Kidney capillary endothelial cell (primary cell): ENCODE results near the gene ZNF385A.

Source experiments
- DNase-seq: peaks from one replicate; pipeline ENCODE4 v3.0.0-alpha.2; 2018; ENCODE audit warnings: low spot score

Gene ZNF385A

DNA sequence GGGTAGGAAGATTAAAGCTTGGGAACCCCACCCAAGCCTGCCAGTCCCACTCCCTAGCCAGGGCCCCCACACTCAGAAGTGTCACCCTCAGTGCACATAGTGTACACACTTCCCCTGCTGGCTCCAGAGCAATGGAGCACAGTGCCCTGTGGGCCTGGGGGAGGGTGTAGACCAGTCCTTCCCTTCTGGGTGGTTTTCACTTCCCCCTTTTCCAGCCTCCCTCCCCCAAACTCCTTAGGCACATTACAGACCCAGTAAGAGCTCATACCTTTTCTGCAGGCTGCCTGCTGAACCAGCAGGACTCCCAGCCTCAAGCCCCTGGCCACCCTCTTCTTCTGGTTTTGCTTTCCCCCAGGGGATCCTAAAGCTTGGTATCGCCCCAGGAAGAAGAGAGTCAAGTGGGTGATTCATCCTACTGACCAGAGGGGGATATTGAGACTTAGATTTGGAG, at the start of gene ZNF385A:
ZNF385A (minus strand) TSS at position 143 of the 451 bp plus-strand sequence. CDS start 219 bp downstream, outside the sequence.
- no peak for DNase-seq

DNA sequence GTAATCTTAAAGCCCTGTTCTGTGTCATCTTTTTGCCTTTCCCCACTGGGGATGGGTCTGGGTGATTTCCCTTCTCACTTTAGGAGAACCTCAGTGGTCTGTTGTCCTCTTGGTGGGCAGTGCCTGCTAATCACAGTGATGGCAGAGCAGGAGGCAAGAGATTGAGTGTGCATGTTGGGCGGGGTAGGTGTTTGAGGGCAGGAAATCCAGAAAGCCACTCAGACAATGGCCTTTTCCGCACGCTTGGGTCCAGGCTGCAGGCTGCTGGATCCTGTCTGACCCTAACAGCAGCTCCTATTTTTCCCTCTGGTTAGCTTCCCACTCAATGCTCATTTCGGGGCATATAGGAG, 48.3 kb upstream of the ZNF385A start:
- DNase-seq = peak; percentile 85

- DNase-seq = peak; percentile 99
These were observed 47.6 kb upstream of the ZNF385A start for GRCh38 chr12:54431911-54432814.

GRCh38 chr12:54430471-54431069, 46.0 kb upstream of the ZNF385A start:
- DNase-seq = no peak

GRCh38 chr12:54429014-54429471, 44.5 kb upstream of the ZNF385A start:
- no peak for DNase-seq

DNA sequence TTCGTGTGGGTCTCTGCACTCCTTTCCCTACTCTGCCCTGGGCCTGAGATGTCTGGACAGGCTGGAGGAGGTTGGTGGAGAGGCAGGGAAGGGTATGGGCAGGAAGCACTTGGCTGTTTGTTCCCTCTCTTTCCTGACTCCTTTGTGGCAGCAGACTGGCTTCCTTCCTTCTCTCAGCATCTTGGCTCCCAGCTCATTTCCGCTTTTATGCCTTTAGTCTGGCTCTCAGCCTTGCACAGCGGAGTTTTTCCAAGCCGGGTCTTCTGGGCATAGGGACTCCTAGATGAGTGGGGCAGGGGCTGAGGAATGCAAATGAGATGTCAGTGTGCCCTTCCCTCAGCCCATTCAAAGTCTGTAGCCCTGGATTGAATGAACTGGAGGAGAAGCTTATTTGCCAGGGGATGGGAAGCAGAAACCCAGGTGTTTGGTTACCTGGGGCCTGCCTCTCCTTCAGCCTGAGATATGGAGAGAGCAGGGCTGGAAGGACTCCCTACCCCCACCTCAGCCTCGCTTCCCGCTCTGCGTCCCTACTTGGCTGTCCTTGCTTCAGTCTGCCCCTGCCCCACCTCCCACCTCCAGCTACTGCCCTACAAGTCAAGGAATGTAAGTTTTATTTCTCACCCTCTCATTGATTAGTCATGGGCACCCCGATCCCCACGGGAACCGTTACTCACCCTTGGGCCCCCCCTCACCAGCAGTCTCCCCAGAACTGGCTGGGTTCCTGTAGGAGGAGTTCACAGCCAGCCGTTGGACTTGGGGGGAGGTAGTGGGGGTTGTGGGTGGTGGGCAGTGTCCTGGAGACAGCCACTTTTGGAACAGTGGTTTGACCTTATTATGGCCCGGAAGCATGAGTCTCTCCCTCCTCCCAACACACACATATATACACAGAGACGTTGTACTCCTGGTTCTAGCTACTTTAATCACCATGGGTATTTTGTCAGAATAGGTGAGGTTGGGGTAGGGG, 43.8 kb upstream of the ZNF385A start:
- peak; percentile 94 for DNase-seq

GRCh38 chr12:54427106-54427505, 42.6 kb upstream of the ZNF385A start:
- no peak for DNase-seq

DNA sequence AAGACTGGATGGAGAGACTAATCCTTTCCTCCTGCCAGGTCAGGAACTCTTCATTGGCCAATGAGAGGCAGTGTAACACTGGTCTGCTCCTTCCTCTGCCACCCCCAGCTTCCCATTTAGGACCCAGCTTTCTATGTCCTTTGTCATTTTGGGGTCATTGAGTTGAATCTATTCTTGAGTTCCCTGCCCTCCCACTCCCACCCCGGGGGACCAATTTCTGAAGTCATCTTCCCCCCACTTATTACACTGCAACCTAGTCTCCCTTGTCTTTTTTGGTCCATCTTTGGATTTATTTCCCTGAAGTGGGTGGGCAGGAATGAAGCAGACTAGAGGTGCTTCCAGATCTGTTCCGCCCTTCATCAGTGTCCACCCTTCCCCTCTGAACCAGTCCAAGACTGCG, 42.2 kb upstream of the ZNF385A start:
- no peak for DNase-seq

- DNase-seq = no peak
These were observed 41.2 kb upstream of the ZNF385A start for GRCh38 chr12:54425702-54426101.

GRCh38 chr12:54424224-54424623, 39.7 kb upstream of the ZNF385A start:
- no peak for DNase-seq

- DNase-seq = no peak
These were observed 39.2 kb upstream of the ZNF385A start for GRCh38 chr12:54423816-54424150.

GRCh38 chr12:54421879-54422250, 37.3 kb upstream of the ZNF385A start:
- DNase-seq = no peak

- DNase-seq = no peak
These were observed 36.8 kb upstream of the ZNF385A start for GRCh38 chr12:54421175-54421878.

- no peak for DNase-seq
These were observed 36.2 kb upstream of the ZNF385A start for GRCh38 chr12:54420766-54421144.

DNA sequence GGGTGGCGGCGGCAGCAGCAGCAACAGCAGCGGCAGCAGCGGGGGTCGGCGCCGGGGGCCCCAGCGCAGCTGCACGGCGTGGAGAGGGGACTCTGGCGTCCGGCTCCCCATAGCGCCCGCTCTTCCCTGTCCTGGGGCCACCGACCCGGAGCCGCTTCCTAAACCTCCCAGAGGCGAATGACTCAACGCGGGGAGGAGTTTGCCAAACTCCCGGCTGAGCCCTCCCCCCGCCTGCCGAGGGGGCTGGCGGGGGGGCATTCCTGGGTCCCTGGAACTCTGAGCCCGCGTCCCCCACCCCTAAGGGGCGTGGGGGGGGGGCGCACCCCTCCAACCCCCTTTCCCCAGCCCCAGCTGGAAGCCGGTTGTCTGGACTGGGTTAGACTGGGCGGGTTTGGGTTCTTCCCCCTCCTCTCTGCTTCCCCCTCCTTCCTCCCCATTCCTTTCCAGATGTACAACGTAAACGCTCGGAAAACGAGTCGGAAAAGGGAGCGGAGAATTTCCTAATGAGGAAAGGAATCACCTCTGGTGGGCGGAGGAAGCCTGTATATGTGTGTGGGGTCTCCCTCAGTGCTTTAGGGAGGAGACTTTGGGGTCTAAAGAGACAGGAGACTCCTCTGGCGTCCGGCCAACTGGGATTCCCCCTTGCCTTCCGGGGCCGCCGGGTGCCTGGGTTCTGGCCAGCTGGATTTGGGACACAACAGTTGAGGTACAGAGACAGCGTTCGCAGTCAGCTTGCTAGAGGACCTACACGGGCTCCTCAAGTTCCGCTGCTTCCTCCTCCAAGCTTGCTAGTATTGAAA, 34.8 kb upstream of the ZNF385A start, which contains the start of gene ITGA5:
ITGA5 (minus strand) TSS at position 179 of the 800 bp plus-strand sequence; CDS start at position 111, 68 bp downstream.
- no peak for DNase-seq

DNA sequence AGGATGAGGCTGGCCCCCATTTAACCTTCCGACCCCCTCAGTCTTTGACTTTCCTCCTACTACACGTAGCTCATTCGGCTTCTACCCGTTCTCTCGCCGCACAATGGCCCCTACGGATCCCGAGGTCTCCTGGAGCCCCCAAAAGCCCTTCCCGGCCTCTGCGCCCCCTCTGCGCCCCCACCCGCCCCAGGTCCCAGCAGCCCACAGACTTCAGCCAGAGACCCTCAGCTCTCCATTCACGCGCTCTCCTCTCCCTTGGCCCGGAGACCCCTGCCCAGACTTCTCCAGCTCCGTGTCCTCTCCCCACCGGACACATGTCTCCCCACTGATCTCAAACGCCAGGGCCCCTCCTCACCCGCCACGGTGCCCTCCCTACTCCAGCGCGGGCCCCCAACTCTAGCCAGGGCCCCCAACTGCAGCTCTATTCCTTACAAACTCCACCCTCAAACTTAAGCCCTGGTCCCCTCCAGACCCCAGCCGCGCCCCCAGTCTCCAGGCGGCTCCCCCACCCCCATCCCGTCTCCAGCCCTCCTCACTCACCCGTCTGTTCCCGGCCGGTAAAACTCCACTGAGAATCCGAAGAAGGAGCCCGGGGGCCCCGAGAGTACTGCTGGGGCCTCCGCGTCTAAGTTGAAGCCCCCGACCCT, 34.0 kb upstream of the ZNF385A start:
- DNase-seq = no peak

DNA sequence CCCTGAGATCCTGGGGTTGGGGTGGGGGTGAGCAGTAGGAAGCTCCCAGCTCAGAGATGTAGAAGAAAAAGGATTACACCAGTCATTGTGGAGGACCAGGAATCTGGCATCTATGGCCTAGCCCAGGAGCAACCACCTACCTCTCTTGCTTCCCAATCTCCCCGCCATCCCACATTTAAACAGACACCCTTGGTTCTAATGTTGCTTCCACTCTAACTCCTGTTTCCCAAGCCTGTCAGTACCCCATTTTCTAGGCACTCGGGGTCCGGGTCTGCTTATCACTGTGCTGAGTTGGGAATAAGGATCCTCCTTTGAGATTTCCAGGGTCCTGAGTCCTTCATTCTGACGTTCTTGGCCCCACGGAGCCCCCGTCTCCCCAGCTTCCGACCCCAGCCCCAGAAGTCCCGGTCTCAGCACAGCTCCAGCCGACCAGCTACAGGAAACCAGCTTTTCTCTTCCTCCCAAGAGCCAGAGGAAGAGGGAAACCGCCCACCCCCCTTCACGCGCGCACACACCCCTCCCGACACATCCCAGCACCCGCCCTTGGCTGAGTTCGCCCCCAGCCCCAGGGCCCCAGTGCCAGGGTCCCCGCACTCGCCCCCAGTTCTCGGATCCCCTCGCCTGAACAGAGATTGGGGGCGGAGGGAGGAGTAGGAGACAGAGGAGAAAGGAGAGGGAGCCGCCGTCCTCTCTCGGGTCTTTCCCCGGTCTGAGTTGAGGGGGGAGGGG, 33.3 kb upstream of the ZNF385A start:
- DNase-seq = peak; percentile 24

- no peak for DNase-seq
These were observed 32.4 kb upstream of the ZNF385A start for GRCh38 chr12:54416687-54417603.
